Measurements from ENCODE around the gene S100A4.
"Not testable (repeated sequence)": the region's sequence is repeated elsewhere in the genome, so short reads cannot be mapped to it uniquely, and the experiment has no call there.

Gene S100A4

GRCh38 chr1:153545067-153546055 is at the start of gene S100A4:
TSS of gene S100A4 (minus strand) at chr1:153545806. CDS start at chr1:153544794, 1,012 bp downstream.
- peak within 1 kb of the TSS; percentile 67 for H2AFZ ChIP-seq (ENCODE audit: low read length, unreplicated experiment)
- H3K79me2 ChIP-seq (ENCODE audit: control insufficient read depth, insufficient read depth, low read length, unreplicated experiment), result no peaks in the 10 kb centered on the region
- peak within 1 kb of the TSS; percentile 64 for H3K4me3 ChIP-seq (ENCODE audit: low read depth, low read length)
- H3K27ac ChIP-seq (ENCODE audit: low read depth, low read length), result peak within 1 kb of the TSS; percentile 50
- peaks cover 63% of the 10 kb centered on the region for H3K4me1 ChIP-seq (ENCODE audit: control insufficient read depth, insufficient read depth, low read length, unreplicated experiment)
- H3K36me3 ChIP-seq (ENCODE audit: insufficient read depth, low read length), result no peaks in the 10 kb centered on the region
- no peaks in the 10 kb centered on the region for H3K27me3 ChIP-seq (ENCODE audit: insufficient read depth, low read length)

GRCh38 chr1:153592748-153593147 is 47.1 kb upstream of the S100A4 start:
- Histone ChIP-seq H2AFZ (ENCODE audit: low read length, unreplicated experiment) (no peak overlapping the region), H3K27me3 (ENCODE audit: insufficient read depth, low read length) (no peaks in the 10 kb centered on the region), H3K27ac (ENCODE audit: low read depth, low read length) (no peak overlapping the region), H3K36me3 (ENCODE audit: insufficient read depth, low read length) (no peaks in the 10 kb centered on the region), H3K79me2 (ENCODE audit: control insufficient read depth, insufficient read depth, low read length, unreplicated experiment) (no peaks in the 10 kb centered on the region), H3K4me1 (ENCODE audit: control insufficient read depth, insufficient read depth, low read length, unreplicated experiment) (peaks cover 9% of the 10 kb centered on the region), H3K4me3 (ENCODE audit: low read depth, low read length) (no peak overlapping the region)

GRCh38 chr1:153588482-153588881 is 42.9 kb upstream of the S100A4 start:
- no peak overlapping the region for H2AFZ ChIP-seq (ENCODE audit: low read length, unreplicated experiment)
- H3K27ac ChIP-seq (ENCODE audit: low read depth, low read length), result no peak overlapping the region
- H3K4me1 ChIP-seq (ENCODE audit: control insufficient read depth, insufficient read depth, low read length, unreplicated experiment), result peaks cover 5% of the 10 kb centered on the region
- no peaks in the 10 kb centered on the region for H3K79me2 ChIP-seq (ENCODE audit: control insufficient read depth, insufficient read depth, low read length, unreplicated experiment)
- H3K27me3 ChIP-seq (ENCODE audit: insufficient read depth, low read length), result no peaks in the 10 kb centered on the region
- no peak overlapping the region for H3K4me3 ChIP-seq (ENCODE audit: low read depth, low read length)
- no peaks in the 10 kb centered on the region for H3K36me3 ChIP-seq (ENCODE audit: insufficient read depth, low read length)

- not testable (repeated sequence) for H3K4me3 ChIP-seq (ENCODE audit: low read depth, low read length); H3K36me3 ChIP-seq (ENCODE audit: insufficient read depth, low read length); H2AFZ ChIP-seq (ENCODE audit: low read length, unreplicated experiment); H3K4me1 ChIP-seq (ENCODE audit: control insufficient read depth, insufficient read depth, low read length, unreplicated experiment); H3K27me3 ChIP-seq (ENCODE audit: insufficient read depth, low read length); H3K79me2 ChIP-seq (ENCODE audit: control insufficient read depth, insufficient read depth, low read length, unreplicated experiment); H3K27ac ChIP-seq (ENCODE audit: low read depth, low read length)
Observed at GRCh38 chr1:153588033-153588432, 42.4 kb upstream of the S100A4 start.

DNA sequence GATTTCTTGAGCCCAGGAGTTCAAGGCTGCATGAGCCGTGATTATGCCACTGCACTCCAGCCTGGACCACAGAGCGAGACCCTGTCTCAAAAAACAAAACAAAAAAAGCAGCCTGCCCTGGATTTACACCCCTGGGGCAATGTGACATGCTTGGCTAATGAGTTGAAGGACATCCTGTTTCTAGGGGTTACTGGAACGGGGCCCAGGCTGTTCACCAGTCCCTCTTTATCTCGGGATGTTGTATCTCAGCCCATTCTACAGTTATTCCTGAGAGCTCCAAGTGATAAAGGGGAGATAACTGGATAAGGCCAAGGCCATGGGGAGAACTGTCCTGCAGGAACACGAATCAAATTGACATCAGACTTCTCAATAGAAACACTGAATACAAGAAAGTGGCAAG is 41.7 kb upstream of the S100A4 start:
- Histone ChIP-seq H3K27ac (ENCODE audit: low read depth, low read length) (no peak overlapping the region), H3K79me2 (ENCODE audit: control insufficient read depth, insufficient read depth, low read length, unreplicated experiment) (no peaks in the 10 kb centered on the region), H3K36me3 (ENCODE audit: insufficient read depth, low read length) (no peaks in the 10 kb centered on the region), H2AFZ (ENCODE audit: low read length, unreplicated experiment) (no peak overlapping the region), H3K4me3 (ENCODE audit: low read depth, low read length) (no peak overlapping the region), H3K27me3 (ENCODE audit: insufficient read depth, low read length) (no peaks in the 10 kb centered on the region), H3K4me1 (ENCODE audit: control insufficient read depth, insufficient read depth, low read length, unreplicated experiment) (peaks cover 5% of the 10 kb centered on the region)

GRCh38 chr1:153586347-153586746 is 40.7 kb upstream of the S100A4 start:
- Histone ChIP-seq H3K27me3 (ENCODE audit: insufficient read depth, low read length) (no peaks in the 10 kb centered on the region), H3K4me3 (ENCODE audit: low read depth, low read length) (no peak overlapping the region), H3K36me3 (ENCODE audit: insufficient read depth, low read length) (no peaks in the 10 kb centered on the region), H3K4me1 (ENCODE audit: control insufficient read depth, insufficient read depth, low read length, unreplicated experiment) (peaks cover 5% of the 10 kb centered on the region), H3K79me2 (ENCODE audit: control insufficient read depth, insufficient read depth, low read length, unreplicated experiment) (no peaks in the 10 kb centered on the region), H2AFZ (ENCODE audit: low read length, unreplicated experiment) (no peak overlapping the region), H3K27ac (ENCODE audit: low read depth, low read length) (no peak overlapping the region)

- H3K4me3 ChIP-seq (ENCODE audit: low read depth, low read length), result no peak overlapping the region
- no peaks in the 10 kb centered on the region for H3K36me3 ChIP-seq (ENCODE audit: insufficient read depth, low read length)
- peaks cover 5% of the 10 kb centered on the region for H3K4me1 ChIP-seq (ENCODE audit: control insufficient read depth, insufficient read depth, low read length, unreplicated experiment)
- no peak overlapping the region for H3K27ac ChIP-seq (ENCODE audit: low read depth, low read length)
- H2AFZ ChIP-seq (ENCODE audit: low read length, unreplicated experiment), result no peak overlapping the region
- no peaks in the 10 kb centered on the region for H3K79me2 ChIP-seq (ENCODE audit: control insufficient read depth, insufficient read depth, low read length, unreplicated experiment)
- H3K27me3 ChIP-seq (ENCODE audit: insufficient read depth, low read length), result no peaks in the 10 kb centered on the region
Observed at GRCh38 chr1:153585006-153585405, 39.4 kb upstream of the S100A4 start.

DNA sequence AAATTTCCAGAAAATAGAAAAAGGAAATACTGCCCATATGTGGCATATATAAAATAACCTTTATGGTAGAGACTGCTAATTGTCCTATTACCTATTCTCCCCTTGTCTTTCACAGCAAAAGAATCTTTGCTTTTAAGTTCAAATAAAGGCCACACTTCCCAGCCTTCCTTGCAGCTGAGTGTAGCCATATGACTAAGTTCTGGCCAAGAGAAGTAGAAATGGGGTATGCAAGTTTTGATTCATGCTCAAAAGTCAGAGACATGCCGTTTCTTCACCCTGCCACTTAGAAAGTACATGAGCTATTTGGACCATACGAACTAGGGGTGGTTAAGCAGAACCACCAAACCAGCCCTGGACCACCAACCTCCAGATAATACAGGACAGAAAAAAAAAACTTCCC is 38.4 kb upstream of the S100A4 start:
- no peaks in the 10 kb centered on the region for H3K27me3 ChIP-seq (ENCODE audit: insufficient read depth, low read length)

GRCh38 chr1:153583514-153583913 is 37.9 kb upstream of the S100A4 start:
- not testable (repeated sequence) for H3K4me3 ChIP-seq (ENCODE audit: low read depth, low read length); H2AFZ ChIP-seq (ENCODE audit: low read length, unreplicated experiment); H3K27me3 ChIP-seq (ENCODE audit: insufficient read depth, low read length); H3K36me3 ChIP-seq (ENCODE audit: insufficient read depth, low read length); H3K79me2 ChIP-seq (ENCODE audit: control insufficient read depth, insufficient read depth, low read length, unreplicated experiment); H3K27ac ChIP-seq (ENCODE audit: low read depth, low read length)
- H3K4me1 ChIP-seq (ENCODE audit: control insufficient read depth, insufficient read depth, low read length, unreplicated experiment), result peaks cover 11% of the 10 kb centered on the region

More for the DNA sequence above, 38.4 kb upstream of the S100A4 start:
- no peak overlapping the region for H2AFZ ChIP-seq (ENCODE audit: low read length, unreplicated experiment)
- H3K36me3 ChIP-seq (ENCODE audit: insufficient read depth, low read length), result no peaks in the 10 kb centered on the region
- no peak overlapping the region for H3K27ac ChIP-seq (ENCODE audit: low read depth, low read length)
- no peak overlapping the region for H3K4me3 ChIP-seq (ENCODE audit: low read depth, low read length)
- H3K4me1 ChIP-seq (ENCODE audit: control insufficient read depth, insufficient read depth, low read length, unreplicated experiment), result peaks cover 6% of the 10 kb centered on the region
- H3K79me2 ChIP-seq (ENCODE audit: control insufficient read depth, insufficient read depth, low read length, unreplicated experiment), result no peaks in the 10 kb centered on the region

GRCh38 chr1:153582836-153583235 is 37.2 kb upstream of the S100A4 start:
- H3K79me2 ChIP-seq (ENCODE audit: control insufficient read depth, insufficient read depth, low read length, unreplicated experiment); H3K36me3 ChIP-seq (ENCODE audit: insufficient read depth, low read length); H3K27me3 ChIP-seq (ENCODE audit: insufficient read depth, low read length); H2AFZ ChIP-seq (ENCODE audit: low read length, unreplicated experiment); H3K4me3 ChIP-seq (ENCODE audit: low read depth, low read length); H3K27ac ChIP-seq (ENCODE audit: low read depth, low read length): not testable (repeated sequence)
- H3K4me1 ChIP-seq (ENCODE audit: control insufficient read depth, insufficient read depth, low read length, unreplicated experiment), result peaks cover 18% of the 10 kb centered on the region

DNA sequence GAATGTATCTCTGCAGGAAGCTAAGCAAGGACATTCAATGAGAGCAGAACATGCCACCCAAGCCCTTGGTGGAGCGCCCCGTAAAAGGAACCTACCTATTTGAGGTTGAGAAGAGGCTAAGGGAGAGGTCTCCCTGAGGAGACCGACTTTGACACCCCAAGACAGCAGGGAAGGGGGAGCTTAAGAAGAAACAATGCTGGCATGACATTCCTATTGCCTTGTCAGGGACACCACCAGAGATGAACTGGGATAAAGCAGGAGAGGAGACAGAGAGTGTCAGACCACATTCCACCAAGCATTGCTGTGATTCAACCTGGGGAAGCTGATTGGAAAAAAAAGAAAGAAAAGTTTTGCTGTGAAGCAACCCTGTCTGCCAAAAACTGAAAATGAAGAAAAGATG is 33.3 kb upstream of the S100A4 start:
- Histone ChIP-seq H3K4me1 (ENCODE audit: control insufficient read depth, insufficient read depth, low read length, unreplicated experiment) (peaks cover 19% of the 10 kb centered on the region), H3K4me3 (ENCODE audit: low read depth, low read length) (no peak overlapping the region), H3K27me3 (ENCODE audit: insufficient read depth, low read length) (no peaks in the 10 kb centered on the region), H3K36me3 (ENCODE audit: insufficient read depth, low read length) (no peaks in the 10 kb centered on the region), H2AFZ (ENCODE audit: low read length, unreplicated experiment) (no peak overlapping the region), H3K79me2 (ENCODE audit: control insufficient read depth, insufficient read depth, low read length, unreplicated experiment) (no peaks in the 10 kb centered on the region), H3K27ac (ENCODE audit: low read depth, low read length) (no peak overlapping the region)
